ENCODE measurements around the gene TMSB4X.
"Not testable (repeated sequence)": the region's sequence is repeated elsewhere in the genome, so short reads cannot be mapped to it uniquely, and the experiment has no call there.

The TMSB4X gene

DNA sequence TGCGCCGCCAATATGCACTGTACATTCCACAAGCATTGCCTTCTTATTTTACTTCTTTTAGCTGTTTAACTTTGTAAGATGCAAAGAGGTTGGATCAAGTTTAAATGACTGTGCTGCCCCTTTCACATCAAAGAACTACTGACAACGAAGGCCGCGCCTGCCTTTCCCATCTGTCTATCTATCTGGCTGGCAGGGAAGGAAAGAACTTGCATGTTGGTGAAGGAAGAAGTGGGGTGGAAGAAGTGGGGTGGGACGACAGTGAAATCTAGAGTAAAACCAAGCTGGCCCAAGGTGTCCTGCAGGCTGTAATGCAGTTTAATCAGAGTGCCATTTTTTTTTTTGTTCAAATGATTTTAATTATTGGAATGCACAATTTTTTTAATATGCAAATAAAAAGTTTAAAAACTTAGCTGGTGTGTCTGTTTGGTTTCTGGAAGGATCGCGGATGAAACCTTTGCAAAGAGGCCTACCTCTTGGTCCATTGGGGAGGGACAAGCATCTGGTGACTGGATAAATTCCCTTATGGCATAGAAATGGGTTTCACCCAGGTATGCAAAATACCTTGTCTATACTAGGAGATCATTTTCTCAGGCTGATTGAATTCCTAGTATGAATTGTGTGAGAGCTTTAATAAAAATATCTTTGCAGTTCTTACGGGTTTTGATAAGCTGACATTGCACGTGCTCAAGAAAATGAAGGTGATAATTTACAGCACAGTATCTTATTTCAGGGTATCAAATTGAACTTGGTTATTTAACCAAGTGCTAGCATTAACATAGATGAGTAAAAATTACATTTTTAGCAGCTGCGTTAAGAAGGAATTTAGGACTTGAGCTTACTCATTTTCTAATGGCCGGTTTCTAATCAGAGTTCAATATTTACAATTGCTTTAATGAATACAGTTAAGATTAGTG is 2.2 kb downstream of the TMSB4X start:
- peak; percentile 2 for DNase-seq

DNA sequence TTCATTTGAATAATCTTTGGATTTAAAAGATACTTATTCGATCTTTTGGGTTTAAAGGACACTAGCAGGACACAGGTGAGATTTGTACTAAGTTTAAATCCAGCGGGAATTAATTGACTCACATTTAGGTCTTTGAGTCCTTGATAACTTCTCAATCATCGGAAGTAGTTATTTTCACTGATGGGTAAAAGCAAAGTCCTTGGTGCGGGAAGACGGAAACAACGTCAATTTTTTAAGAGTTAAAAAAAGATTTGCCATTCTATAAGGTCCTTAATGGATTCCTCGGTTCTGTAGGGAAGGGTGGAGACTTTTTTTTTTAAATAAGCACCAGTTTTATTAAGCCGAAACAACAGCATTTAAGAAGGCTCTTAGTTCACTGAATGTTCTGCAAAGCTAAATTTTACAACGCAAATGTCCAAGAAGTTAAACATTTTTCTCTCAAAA is 2.9 kb downstream of the TMSB4X start:
- peak; percentile 27 for DNase-seq

DNA sequence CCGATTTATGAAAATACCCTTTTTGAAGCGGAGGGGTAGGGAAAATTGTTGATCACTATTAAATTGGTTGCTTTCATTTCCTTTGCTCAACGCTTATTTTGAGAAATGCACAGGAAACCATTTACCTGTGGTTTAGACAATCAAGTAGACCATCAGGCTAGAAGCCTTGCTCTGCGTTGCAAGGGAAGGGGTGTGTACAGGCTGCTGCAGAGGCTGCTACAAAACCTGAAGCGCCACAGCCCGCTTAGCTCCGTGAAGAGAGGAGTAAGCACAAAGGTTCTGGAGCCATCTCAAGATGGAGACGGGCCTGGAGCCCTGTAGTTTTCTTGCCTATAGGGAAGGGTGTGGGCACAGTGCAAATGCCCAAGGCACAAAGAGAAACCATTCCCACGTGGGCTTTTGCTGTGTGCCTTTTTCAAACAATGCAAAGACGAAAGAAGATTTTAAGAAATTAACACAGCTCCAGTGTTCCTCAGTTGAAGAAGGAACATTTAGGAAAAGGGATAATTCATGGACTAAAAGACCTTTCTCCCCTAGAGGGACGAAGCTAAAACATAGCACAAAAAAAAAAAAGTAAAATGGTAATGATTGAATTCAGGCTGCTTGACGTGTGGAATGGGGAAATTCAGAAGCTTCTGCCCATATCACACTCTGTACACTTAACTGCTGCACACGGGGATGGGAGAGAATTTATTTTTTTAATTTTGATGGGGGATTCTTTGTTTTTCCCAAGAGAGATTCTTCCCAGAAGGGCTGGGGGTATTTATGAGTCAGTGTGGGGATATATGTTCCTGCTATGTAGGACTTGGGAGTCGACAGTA is 3.5 kb downstream of the TMSB4X start:
- DNase-seq: peak; percentile 31

DNA sequence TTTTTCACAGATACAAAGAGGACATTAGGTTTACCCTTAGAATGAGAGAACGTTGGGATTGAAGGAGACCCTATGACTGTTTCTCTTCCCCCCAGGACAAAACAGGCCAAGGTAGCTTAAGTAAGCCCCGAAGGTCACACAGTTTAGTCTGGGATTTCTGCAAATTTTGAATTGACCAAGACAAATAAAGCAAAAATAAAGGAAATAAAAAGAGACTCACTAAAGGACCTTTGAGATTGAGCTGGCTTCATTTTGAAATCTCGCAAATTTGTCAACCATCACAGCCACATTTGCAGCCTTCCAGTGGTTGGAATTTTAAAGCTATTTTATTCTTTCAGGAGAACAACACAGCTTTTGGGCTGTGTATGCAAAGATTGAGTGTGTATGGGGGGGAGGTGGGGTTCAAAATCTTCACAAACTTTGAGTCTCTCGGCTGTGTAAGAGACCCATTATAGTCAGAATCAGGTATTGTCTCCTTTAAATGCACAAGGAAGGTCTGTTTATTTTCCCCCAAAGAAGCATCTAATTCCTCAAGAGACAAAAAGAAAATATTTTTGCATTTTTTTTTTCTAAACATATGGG is 4.2 kb downstream of the TMSB4X start:
- no peak for DNase-seq

DNA sequence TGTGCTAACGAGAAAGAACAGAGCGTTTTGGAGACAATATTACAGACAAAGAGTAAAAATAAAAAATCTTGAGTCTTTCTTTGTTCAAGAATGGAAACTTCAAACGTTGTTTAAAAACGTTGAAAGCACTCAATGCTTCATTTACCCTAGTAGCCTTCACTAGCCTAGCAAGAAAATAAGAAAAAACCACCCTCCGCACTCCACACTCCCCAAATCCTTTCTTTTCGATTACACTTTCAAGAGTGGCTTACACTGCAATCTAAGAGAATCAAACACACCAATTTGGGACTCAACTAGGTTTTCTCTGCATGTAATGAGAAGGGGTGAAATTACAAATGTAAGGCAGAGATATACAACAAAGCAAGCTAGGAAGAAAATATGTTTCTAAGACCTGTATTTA is 4.7 kb downstream of the TMSB4X start:
- DNase-seq: no peak

DNA sequence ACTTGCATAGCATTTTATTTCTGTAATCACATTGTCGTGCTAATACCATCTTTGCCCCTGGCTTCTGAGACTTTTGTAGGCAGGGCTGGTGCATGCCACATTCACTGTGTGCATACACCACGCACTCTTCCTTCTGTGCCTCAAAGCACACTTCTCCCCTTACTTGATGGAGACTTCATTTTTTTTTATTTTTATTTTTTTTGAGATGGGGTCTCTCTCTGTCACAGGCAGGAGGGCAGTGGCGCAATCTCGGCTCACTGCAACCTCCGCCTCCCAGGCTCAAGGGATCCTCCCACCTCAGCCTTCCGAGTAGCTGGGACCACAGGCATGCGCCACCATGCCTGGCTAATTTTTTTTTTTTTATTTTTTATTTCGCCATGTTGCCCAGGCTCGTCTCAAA is 5.1 kb downstream of the TMSB4X start:
- DNase-seq: not testable (repeated sequence)

DNA sequence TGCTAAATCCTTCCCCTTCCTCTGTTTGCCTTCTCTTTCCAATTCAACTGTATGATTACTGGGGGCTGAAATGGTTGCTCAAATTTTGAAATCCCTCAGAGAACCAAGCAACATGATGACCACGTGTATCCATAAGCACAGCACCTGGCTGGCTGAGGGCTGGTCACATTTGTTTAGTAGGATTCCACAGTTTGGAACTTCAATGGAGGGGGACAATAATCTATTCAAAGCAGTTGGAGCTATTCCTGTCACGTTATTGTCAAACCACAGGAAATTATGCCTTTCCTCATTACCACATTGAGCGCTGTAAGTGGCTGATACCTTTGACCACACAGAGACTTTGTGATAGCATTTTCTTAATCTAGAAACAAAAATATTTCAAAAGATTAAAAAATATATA is 7.0 kb downstream of the TMSB4X start:
- DNase-seq: no peak

DNA sequence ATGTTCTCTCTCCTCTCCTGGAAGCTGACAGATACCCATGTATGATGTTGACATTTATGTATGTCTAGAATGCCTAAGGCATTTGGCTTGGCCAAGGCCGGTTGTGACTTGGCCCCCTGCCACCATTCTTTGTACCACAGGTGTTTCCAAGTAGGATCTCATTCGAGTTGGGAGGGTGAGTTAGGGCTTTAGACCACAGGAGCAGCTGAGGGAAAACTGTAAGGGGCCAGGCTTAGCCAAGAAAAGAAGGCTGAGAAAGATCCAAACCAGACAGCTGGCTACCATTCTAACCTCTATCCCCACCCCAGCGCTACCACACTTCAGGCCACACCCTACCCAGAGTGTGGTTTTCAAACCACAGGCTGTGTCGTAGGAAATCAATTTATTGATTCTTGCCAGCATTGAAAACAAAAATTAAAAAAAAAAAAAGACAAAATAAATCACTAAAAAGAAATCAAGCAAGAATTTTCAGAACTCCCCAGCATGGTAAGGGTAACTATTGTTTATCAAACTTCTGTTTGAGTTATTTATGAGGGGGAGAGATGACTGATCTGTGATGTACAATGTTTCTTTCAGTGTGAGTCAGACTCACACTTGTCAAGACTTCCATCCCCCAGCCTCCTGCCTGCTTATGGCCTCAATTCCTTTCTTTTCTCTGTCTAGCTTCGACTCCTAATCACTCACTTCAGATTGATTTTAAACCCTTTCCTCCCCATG is 9.9 kb downstream of the TMSB4X start:
- no peak for DNase-seq

DNA sequence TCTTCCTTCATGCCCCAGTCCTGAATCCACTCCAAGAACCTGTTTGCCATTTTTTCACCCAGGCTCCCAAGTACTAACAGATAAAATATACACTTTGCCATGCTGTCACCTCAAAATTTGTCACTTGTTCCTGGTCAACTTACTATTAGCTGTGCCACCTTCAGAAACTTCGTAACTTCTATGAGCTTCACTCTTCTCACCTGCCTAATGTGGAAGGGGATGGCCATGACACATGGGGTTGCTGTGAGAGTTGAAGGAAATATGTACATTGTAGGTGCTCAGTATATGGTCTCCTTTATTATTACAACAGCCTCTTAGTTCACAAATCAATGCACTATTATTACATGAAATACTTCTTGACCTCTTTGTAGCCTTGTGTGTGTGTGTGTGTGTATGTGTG is 10.4 kb downstream of the TMSB4X start:
- DNase-seq: no peak

DNA sequence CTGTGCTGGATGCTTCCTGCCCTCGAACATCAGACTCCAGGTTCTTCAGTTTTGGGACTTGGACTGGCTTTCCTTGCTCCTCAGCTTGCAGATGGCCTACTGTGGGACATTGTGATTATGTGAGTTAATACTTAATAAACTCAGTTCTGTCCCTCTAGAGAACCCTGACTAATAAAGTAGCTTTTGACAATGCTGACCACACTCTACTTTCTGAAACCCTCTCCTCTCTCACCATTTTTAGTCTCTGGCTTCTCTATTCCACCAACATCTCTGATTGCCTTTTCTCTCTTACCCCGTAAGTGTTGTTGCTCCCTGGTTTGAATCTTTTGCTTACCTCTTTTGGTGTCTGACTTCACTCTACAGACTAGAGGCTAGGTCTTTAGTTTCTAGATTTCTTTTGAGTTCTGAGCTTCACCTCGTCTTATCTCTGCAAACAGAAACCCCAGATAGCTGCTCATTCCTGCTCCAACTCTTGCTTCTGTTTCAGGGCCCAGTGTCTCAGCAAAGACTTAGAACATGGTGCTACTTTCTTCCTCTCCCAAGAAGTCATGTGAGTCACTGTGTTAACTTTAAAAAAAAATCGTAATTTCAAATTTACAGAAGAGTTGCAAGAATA is 11.4 kb downstream of the TMSB4X start:
- DNase-seq: no peak

DNA sequence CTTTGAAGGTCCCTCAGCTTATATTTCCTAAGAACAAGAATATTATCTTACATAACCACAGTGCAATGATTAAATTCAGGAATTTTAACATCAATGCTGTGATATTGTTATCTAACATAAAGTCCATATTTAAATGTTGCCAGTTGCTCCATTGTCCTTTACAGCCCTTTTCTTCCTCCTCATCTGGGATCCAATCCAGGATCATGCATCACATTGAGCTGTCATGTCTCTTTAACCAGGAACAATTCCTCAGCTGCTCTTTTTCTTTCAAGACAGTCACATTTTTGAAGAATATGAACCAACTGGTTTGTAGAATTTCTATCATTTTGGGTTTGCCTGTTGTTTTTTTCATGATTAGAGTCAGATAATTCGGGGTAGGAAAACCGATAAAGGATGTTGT is 12.0 kb downstream of the TMSB4X start:
- no peak for DNase-seq

DNA sequence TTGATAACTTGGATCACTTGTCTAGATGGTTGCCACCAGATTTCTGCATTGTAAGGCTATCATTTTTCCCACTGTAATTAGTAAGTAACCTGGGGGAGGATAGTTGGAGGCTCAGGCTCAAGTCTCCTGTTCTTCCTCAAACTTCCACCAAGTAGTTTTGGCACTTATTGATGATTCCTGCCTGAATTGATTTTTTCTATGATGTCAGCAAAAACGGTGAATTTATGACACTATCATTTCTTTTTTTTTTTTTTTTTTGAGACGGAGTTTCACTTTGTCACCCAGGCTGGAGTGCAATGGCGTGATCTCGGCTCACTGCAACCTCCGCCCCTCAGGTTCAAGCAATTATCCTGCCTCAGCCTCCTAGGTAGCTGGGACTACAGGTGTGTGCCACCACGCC is 12.4 kb downstream of the TMSB4X start:
- DNase-seq: no peak

DNA sequence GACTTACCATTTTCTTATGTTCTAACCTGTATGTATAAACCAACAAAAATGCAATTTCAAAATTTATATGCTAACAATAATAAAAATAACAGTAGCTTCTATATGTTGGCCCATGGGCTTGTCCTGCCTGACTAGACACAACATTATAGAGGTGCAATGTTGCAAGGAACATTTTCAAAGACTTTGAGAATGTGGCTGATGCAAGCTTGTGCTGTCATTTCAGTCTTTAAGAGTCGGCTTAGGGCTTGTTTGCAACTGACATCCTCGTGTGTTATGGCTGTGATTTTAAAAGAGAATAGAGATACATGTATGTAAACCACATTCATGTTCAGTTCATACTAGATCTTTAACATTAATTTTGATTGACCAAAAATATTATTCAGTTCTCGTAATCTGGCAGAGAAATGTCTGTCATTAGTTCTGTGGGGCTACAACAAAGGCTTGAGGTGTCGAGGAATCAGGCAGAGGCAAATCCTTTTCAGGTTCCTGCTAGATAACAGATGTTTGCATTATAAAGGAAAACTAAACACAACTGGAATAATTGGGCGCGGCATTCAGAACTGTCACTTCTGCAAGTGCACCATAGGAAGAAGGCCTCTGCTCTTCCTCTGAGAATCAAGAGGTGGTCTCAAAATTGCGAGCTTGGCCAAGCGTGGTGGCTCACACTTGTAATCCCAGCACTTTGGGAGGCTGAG is 13.1 kb downstream of the TMSB4X start:
- DNase-seq: no peak

DNA sequence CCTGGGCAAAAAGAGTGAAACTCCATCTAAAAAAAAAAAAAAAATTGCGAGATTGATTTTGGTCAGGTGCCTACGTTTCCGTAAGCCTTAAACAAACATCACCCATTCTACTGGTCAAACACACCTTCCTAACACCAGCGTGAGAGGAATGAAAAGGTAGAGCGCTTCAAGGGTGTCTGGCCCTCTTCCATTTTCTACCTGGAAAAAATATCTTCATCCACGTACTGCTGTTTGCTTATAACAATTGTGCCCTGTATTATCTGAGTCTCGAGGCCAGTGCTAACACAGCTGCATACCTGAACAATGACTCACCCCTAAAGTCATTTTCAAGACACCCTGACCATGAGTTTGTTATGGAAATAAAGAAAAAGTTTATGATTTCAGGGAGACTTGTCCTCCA is 13.9 kb downstream of the TMSB4X start:
- no peak for DNase-seq

DNA sequence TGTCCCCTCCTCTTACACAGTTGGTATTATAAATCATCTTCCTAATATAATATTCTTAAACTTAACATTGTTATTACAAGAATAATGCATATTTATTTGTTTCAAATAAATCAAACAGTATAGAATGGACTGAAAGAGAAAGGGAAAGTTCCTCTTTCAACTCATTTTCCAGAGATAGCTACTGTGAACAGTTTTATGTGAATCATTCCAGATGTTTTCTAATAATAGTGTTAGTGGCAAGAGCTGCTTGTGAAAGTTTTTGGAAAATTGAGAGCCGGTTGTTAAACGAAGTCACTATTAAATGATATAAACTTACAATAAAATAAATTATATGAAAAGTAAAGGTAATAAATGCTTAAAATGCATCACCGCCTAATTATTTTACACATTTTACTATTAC is 14.6 kb downstream of the TMSB4X start:
- DNase-seq: no peak

DNA sequence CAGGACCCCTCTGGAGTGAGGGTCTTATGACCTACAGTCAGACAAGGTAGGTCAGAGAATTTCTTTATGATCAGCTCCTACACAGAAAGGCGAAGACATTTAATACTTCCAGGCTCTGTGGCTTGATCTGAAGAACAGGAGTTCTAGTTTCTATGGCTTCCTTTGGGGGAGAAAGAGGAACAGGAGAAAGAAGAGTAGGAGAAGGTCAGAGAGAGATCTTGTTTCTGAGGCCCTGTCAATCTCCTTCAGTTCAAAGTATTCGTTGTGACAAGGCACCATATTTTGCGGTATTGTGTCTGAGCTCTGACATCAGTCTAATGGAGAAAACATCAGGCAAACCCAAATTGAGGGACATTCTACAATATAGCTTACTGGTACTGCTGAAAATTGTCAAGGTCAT is 16.7 kb downstream of the TMSB4X start:
- no peak for DNase-seq

DNA sequence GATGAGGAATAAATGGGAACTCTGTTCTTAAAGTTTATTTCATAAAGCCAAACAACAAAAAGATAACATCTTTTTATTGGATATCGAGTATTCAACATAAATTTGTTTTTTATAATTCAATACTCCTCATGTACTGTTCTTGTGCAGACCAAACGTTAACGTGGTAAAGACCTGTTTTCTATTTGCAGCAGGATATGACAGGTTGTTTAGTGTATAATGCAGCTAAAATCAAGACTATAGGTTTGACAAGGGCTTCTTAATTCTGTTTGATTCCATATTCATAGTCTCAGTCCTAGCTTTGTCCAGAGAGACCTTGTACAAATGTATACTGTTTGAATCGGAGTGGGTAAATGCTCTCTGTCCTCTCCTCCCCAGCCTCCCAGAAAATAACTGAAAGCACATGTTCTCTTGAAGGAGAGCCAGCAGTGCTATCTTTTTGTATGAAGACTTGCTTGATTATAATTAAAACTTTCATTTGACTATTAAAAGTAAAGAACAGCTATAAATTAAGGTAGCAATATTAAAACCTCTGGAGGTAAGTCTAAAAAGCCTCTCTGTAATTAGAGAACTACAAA is 17.7 kb downstream of the TMSB4X start:
- DNase-seq: no peak

DNA sequence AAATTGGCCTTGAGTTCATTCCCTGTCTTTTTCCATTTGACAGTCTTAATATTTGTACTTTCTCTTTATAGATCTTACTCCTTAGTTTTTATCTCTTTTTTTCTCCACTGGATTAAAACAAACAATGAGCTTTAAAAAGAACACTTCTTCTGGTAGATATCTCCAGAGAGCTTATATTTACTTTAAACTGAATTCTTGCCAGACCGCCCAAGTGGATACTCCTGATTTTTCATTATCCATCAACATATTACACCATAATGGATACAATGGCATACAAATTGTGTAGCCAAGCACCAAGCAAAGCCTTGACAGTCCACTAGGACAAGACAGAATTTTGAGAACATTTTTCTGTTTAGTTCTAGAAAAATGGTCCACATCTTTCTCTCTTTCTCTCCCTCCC is 18.9 kb downstream of the TMSB4X start:
- no peak for DNase-seq

DNA sequence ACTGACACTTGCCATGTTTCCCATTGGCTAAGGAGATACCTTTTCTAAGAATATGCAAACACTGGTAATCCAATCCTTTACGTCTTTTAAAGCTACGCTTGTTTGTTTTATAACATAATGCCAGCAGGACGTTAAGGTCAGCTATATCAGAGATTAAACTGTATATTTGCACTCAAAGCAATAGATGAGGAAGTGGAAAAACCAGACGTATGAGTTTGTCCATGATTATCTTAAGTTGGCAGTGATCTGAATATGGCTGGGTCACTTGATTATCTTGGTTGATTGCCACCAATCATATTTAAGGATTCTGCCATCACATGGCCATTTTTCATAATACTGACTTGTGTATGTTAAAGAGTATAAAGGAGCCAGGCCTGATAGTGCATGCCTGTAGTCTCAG is 19.4 kb downstream of the TMSB4X start:
- no peak for DNase-seq

DNA sequence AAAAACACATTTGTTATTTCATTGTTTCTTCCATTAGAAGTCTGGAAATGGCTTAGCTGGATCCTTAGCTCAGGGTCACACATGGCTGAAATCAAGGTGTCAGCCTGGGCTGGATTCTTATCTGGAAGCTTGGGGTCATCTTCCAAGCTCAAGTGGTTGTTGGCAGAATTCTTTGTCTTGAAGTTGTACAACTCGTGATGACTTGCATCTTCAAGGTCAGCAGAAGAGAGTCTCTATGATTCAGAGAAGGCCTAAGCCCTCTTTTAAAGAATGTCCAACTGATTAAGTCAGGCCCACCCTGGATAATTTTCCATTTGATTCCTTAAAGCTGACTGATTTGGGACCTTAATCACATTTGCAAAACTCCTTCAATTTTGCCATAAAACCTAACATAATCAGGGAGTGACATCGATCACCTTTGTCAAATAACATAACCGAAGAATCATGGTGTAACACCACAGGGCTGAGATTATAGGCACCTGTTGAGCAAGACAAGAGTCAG is 22.1 kb downstream of the TMSB4X start:
- DNase-seq: no peak
